LHCN-M2 (cell line): ENCODE results near the gene ABCD1. TPM values are rescaled to one million over a fixed set of nuclear protein-coding genes. Genes with fewer than 3 reads are reported as not detected.

Source experiments
- DNase-seq: peaks from one replicate; pipeline ENCODE4 v3.0.0-alpha.2; 2012; ENCODE audit warnings: low read depth
- total RNA-seq: library from RNA; depleted of rRNA; stranded (reverse); fragments of >200 nt; gene quantifications from 2 replicates; pipeline ENCODE4 v1.2.3, GENCODE V29; 2014; rRNA removed

The ABCD1 gene
- total RNA-seq, 1 experiment from 2014 or later: 30.5 TPM

- DNase-seq: no peak
Observed at GRCh38 chrX:153791104-153791852, 66.6 kb downstream of the ABCD1 start.

- DNase-seq: no peak
Observed at GRCh38 chrX:153792368-153792767, 67.7 kb downstream of the ABCD1 start.

DNA sequence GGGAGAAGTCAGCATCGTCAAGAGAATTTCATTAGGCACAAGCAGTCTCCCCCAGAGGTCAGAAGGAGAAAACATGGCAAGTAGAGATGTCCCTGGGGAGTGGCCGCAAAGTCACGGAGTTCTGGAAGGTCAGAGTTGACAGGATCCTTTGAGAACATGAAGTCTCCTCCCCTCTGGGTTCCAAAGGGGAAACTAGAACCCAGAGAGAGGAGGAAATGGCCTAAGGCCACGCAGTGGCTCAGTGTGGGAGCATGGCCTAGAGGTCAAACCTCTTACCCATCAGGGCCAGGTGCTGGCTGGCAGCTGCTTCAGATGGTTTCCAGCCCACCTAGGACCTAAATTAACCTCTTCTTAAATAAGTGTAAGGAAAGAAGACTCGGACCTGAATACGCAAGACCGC is 68.6 kb downstream of the ABCD1 start:
- DNase-seq: peak; percentile 38

Other genes starting within 250 kb of the ABCD1 start
- not detected in 2 replicates for gene BGN, start 229.9 kb upstream of the ABCD1 start, total RNA-seq
- not detected in 2 replicates for gene ATP2B3, start 207.2 kb upstream of the ABCD1 start, total RNA-seq
- 35.3 and 40.1 TPM in 2 replicates for gene CCNQ, start 125.7 kb upstream of the ABCD1 start, total RNA-seq
- not detected in 2 replicates for gene DUSP9, start 77.7 kb upstream of the ABCD1 start, total RNA-seq
- gene PNCK, start 51.0 kb upstream of the ABCD1 start, total RNA-seq: 0.19 TPM in 1 of 2 replicates, not detected in the other
- 10.2 and 13.7 TPM in 2 replicates for gene SLC6A8, start 36.9 kb upstream of the ABCD1 start, total RNA-seq
- gene BCAP31, start 469 bp upstream of the ABCD1 start, total RNA-seq: 138 and 211 TPM in 2 replicates
- 5.0 and 9.7 TPM in 2 replicates for gene PLXNB3, start 39.4 kb downstream of the ABCD1 start, total RNA-seq
- gene SRPK3, start 56.2 kb downstream of the ABCD1 start, total RNA-seq: 0.45 and 1.3 TPM in 2 replicates
- 83.6 and 86.6 TPM in 2 replicates for gene IDH3G, start 69.5 kb downstream of the ABCD1 start, total RNA-seq
- 201 and 222 TPM in 2 replicates for gene SSR4, start 69.8 kb downstream of the ABCD1 start, total RNA-seq
- gene PDZD4, start 105.7 kb downstream of the ABCD1 start, total RNA-seq: 1.2 and 1.7 TPM in 2 replicates
- 0.29 and 2.1 TPM in 2 replicates for gene L1CAM, start 161.3 kb downstream of the ABCD1 start, total RNA-seq
- not detected in 2 replicates for gene AVPR2, start 179.8 kb downstream of the ABCD1 start, total RNA-seq
- gene ARHGAP4, start 201.4 kb downstream of the ABCD1 start, total RNA-seq: 4.1 and 15.2 TPM in 2 replicates
- gene NAA10, start 210.2 kb downstream of the ABCD1 start, total RNA-seq: 160 and 164 TPM in 2 replicates
- 0.40 TPM in 1 of 2 replicates, not detected in the other for gene RENBP, start 219.8 kb downstream of the ABCD1 start, total RNA-seq
- gene HCFC1, start 247.0 kb downstream of the ABCD1 start, total RNA-seq: 36.8 and 37.4 TPM in 2 replicates
- 8.9 and 9.0 TPM in 2 replicates for gene TMEM187, start 247.9 kb downstream of the ABCD1 start, total RNA-seq